RWPE1 (cell line): ENCODE measurements around the gene LSS.

Experiments used
- CTCF ChIA-PET: fragments of 350-600 bp; sonication (Branson Sonifier 250); formaldehyde crosslinking; extraction: SDS; loops from one replicate; lab custom pipeline; 2021; lab: Yijun Ruan, JAX
- POLR2A ChIA-PET: fragments of 400-600 bp; formaldehyde crosslinking; extraction: SDS; loops from one replicate; lab custom pipeline; 2020; ENCODE audit warnings: antibody characterized with exemption; ENCODE audit not compliant: low non-redundant PET; lab: Yijun Ruan, JAX
- DNase-seq: peaks from one replicate; pipeline ENCODE4 v3.0.0; 2012; ENCODE audit warnings: low spot score
- H3K27ac ChIP-seq: fragments of 450-650 bp; 2 replicates; pipeline ENCODE4 v1.5.1; 2017
- CTCF ChIP-seq: fragments of 450-650 bp; conservative IDR thresholded peaks from 2 replicates; pipeline ENCODE4 v1.5.1; 2017; ENCODE audit warnings: low read depth, mild to moderate bottlenecking

LSS gene

GRCh38 chr21:46265736-46266525 lies 37.4 kb upstream of the LSS start:
- no peak for DNase-seq
- peak overlapping the region; percentile 34 for H3K27ac ChIP-seq
- no peak for TF ChIP-seq CTCF
- ChIA-PET POLR2A (no interaction called here), CTCF (interaction anchor here (0.7 kb wide), 1 partner anchor 293 kb away, joined by 3 read pairs; no protein-coding TSS in a partner anchor)

GRCh38 chr21:46264690-46265144 lies 36.1 kb upstream of the LSS start:
- peak overlapping the region; percentile 34 for H3K27ac ChIP-seq
- no peak for DNase-seq
- no peak for TF ChIP-seq CTCF
- POLR2A ChIA-PET, result no interaction called here
- CTCF ChIA-PET, result no interaction called here

- POLR2A ChIA-PET, result no interaction called here
- no peak for TF ChIP-seq CTCF
- CTCF ChIA-PET, result interaction anchor here (0.9 kb wide), 1 partner anchor 11 kb away, joined by 3 read pairs; no protein-coding TSS in a partner anchor
- no peak for DNase-seq
- peak overlapping the region; percentile 34 for H3K27ac ChIP-seq
These were observed 35.6 kb upstream of the LSS start for GRCh38 chr21:46264046-46264689.

GRCh38 chr21:46256501-46256994 lies 28.0 kb upstream of the LSS start:
- no peak for DNase-seq
- TF ChIP-seq CTCF, result no peak
- H3K27ac ChIP-seq, result peak overlapping the region; percentile 3; the same call in 1 of the 2 replicates
- ChIA-PET POLR2A (no interaction called here), CTCF (no interaction called here)

GRCh38 chr21:46255758-46256337 lies 27.3 kb upstream of the LSS start:
- CTCF ChIA-PET, result interaction anchor here (0.6 kb wide), 1 partner anchor 112 kb away, joined by 4 read pairs; no protein-coding TSS in a partner anchor
- no peak for TF ChIP-seq CTCF
- POLR2A ChIA-PET, result no interaction called here
- no peak for DNase-seq
- H3K27ac ChIP-seq, result peak overlapping the region; percentile 3; the same call in 1 of the 2 replicates

- no peak for TF ChIP-seq CTCF
- peak overlapping the region; percentile 3; the same call in 1 of the 2 replicates for H3K27ac ChIP-seq
- ChIA-PET POLR2A (no interaction called here), CTCF (interaction anchor here (0.6 kb wide), 2 partner anchors 35 to 111 kb away, joined by 3 to 4 read pairs; no protein-coding TSS in a partner anchor)
- DNase-seq, result no peak
These were observed 26.6 kb upstream of the LSS start for GRCh38 chr21:46255166-46255565.
